OCI-LY7 (cell line): ENCODE results near the gene ZKSCAN1. TPM values are rescaled to one million over a fixed set of nuclear protein-coding genes. Genes with fewer than 3 reads are reported as not detected.

Experiments used
- BruUV-seq: library from RNA; stranded (reverse); fragments of 400-500 nt; replicated peaks from 2 replicates; lab custom pipeline; 2021; lab: Mats Ljungman, UMichigan
- CTCF ChIA-PET: fragments of 300-600 bp; sonication (Branson Sonifier 250); formaldehyde crosslinking; loops from one replicate; lab custom pipeline; 2022; ENCODE audit warnings: antibody characterized with exemption; ENCODE audit not compliant: unreplicated experiment; lab: Charles Lee
- POLR2A ChIA-PET: fragments of 300-600 bp; sonication (Branson Sonifier 250); formaldehyde crosslinking; loops from one replicate; lab custom pipeline; 2022; ENCODE audit warnings: antibody characterized with exemption; lab: Charles Lee
- DNase-seq: peaks from one replicate; pipeline ENCODE4 v3.0.0-alpha.2; 2015; ENCODE audit warnings: low spot score
- H2AFZ ChIP-seq: fragments of 200-600 bp; sonication (generic), shearing (Covaris generic); 2 replicates; pipeline ENCODE4 v1.6.1; 2014; ENCODE audit warnings: mild to moderate bottlenecking, antibody characterized with exemption, low read length, moderate library complexity
- H3K27ac ChIP-seq: fragments of 200-600 bp; sonication (generic); 2 replicates; pipeline ENCODE4 v1.5.1; 2014; ENCODE audit warnings: mixed run types, low read depth, mild to moderate bottlenecking, moderate library complexity, low read length, inconsistent platforms; ENCODE audit not compliant: poor library complexity, severe bottlenecking
- H3K36me3 ChIP-seq: fragments of 200-600 bp; sonication (generic); 2 replicates; pipeline ENCODE4 v1.6.1; 2014; ENCODE audit warnings: mild to moderate bottlenecking, antibody characterized with exemption, low read length, moderate library complexity, mixed read lengths; ENCODE audit not compliant: insufficient read depth
- H3K4me1 ChIP-seq: fragments of 200-600 bp; sonication (generic); 2 replicates; pipeline ENCODE4 v1.5.1; 2014; ENCODE audit warnings: mild to moderate bottlenecking, low read length; ENCODE audit not compliant: insufficient read depth, poor library complexity, severe bottlenecking
- H3K4me2 ChIP-seq: fragments of 200-600 bp; sonication (generic); 2 replicates; pipeline ENCODE4 v1.6.1; 2014; ENCODE audit warnings: mild to moderate bottlenecking, low read length
- H3K4me3 ChIP-seq: fragments of 200-600 bp; sonication (generic); 2 replicates; pipeline ENCODE4 v1.5.1; 2014; ENCODE audit warnings: mild to moderate bottlenecking, low read depth, low read length; ENCODE audit not compliant: poor library complexity, severe bottlenecking
- H3K79me2 ChIP-seq: fragments of 200-600 bp; sonication (generic); 2 replicates; pipeline ENCODE4 v1.6.1; 2016; ENCODE audit warnings: low read depth, mild to moderate bottlenecking, low read length, moderate library complexity, mixed read lengths; ENCODE audit not compliant: insufficient read depth
- H3K9me2 ChIP-seq: fragments of 200-600 bp; sonication (generic); 2 replicates; pipeline ENCODE4 v1.6.1; 2016; ENCODE audit warnings: mild to moderate bottlenecking, low read length, mixed read lengths; ENCODE audit not compliant: insufficient read depth
- H3K9me3 ChIP-seq: fragments of 200-600 bp; sonication (generic); 2 replicates; pipeline ENCODE4 v1.6.1; 2014; ENCODE audit warnings: mild to moderate bottlenecking, mixed run types, low read length, mixed read lengths
- H4K20me1 ChIP-seq: fragments of 200-600 bp; sonication (generic); 2 replicates; pipeline ENCODE4 v1.6.1; 2014; ENCODE audit warnings: mild to moderate bottlenecking, antibody characterized with exemption, low read length, moderate library complexity, mixed read lengths; ENCODE audit not compliant: insufficient read depth
- EZH2phosphoT487 ChIP-seq: fragments of 200-600 bp; sonication (generic); IDR thresholded peaks from 2 replicates; pipeline ENCODE4 v1.6.1; 2018; ENCODE audit warnings: low read depth, borderline replicate concordance, mild to moderate bottlenecking, mixed run types, antibody characterized with exemption, low read length, moderate library complexity, mixed read lengths
- intact Hi-C: fragments of 100-400 bp; cut with micrococcal nuclease; formaldehyde crosslinking; loops from one replicate; pipeline ENCODE4 v1.10.0; 2022; ENCODE audit not compliant: unreplicated experiment
- total RNA-seq, 2 experiments: library from RNA; depleted of rRNA in 1 of 2; stranded (reverse); fragments of >200 nt in 1 of 2; shearing (Covaris generic) in 1 of 2; gene quantifications; 2 replicates each; pipeline ENCODE4 v1.2.3, GENCODE V29; 2014 to 2022
- TF ChIP-seq, protein P1 (sequence below): fragments of 200-600 bp; sonication (generic); conservative IDR thresholded peaks from 2 replicates; pipeline ENCODE4 v1.5.1; 2014; ENCODE audit warnings: mild to moderate bottlenecking, antibody characterized with exemption, low read length, moderate library complexity, mixed read lengths

Gene ZKSCAN1
- total RNA-seq, 2 experiments from 2014 or later: 20.2 to 48.1 TPM

DNA sequence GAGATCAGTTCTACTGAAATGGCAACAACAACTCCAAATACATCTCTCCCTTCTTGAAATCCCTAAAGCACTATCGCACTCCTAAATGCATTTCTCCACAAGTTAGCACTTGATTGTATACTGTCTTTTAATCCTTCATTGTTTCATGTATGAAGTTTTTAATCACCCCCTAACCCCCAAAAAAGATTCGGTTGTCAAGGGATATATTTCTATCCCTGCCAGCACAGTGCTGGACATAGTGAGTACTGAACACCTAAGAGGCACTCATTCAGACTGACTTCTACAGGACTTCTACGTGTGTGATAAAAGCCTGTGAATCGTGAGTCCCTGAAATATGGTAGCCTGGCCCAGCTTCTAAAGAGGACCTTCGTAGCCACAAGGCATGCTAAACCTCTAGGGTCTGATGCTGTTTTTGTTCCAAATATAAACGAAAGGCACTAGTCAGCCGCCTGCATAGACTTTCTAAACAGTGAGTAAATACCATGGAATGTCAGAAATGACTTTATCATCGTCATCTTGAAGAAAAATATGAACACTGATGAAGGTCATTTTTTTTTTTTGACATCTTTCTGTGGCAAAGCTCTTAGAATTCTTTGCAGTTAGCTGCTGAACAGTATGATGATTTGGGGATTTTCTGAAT is 19.6 kb downstream of the ZKSCAN1 start:
- Histone ChIP-seq H3K4me3 (no peak overlapping the region), H2AFZ (no peak overlapping the region), H3K4me2 (no peak overlapping the region), H3K9me3 (no peaks in the 10 kb centered on the region), H3K79me2 (no peaks in the 10 kb centered on the region), H3K27ac (no peak overlapping the region), H3K4me1 (peaks cover 1% of the 10 kb centered on the region), H3K36me3 (peaks cover 66% of the 10 kb centered on the region), H4K20me1 (no peaks in the 10 kb centered on the region), H3K9me2 (no peaks in the 10 kb centered on the region)
- intact Hi-C loops: no loop called here
- CTCF ChIA-PET: no interaction called here
- DNase-seq: no peak
- TF ChIP-seq, protein P1, sequence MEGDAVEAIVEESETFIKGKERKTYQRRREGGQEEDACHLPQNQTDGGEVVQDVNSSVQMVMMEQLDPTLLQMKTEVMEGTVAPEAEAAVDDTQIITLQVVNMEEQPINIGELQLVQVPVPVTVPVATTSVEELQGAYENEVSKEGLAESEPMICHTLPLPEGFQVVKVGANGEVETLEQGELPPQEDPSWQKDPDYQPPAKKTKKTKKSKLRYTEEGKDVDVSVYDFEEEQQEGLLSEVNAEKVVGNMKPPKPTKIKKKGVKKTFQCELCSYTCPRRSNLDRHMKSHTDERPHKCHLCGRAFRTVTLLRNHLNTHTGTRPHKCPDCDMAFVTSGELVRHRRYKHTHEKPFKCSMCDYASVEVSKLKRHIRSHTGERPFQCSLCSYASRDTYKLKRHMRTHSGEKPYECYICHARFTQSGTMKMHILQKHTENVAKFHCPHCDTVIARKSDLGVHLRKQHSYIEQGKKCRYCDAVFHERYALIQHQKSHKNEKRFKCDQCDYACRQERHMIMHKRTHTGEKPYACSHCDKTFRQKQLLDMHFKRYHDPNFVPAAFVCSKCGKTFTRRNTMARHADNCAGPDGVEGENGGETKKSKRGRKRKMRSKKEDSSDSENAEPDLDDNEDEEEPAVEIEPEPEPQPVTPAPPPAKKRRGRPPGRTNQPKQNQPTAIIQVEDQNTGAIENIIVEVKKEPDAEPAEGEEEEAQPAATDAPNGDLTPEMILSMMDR: no peak
- POLR2A ChIA-PET: no interaction called here
- BruUV-seq: no TSS peak

DNA sequence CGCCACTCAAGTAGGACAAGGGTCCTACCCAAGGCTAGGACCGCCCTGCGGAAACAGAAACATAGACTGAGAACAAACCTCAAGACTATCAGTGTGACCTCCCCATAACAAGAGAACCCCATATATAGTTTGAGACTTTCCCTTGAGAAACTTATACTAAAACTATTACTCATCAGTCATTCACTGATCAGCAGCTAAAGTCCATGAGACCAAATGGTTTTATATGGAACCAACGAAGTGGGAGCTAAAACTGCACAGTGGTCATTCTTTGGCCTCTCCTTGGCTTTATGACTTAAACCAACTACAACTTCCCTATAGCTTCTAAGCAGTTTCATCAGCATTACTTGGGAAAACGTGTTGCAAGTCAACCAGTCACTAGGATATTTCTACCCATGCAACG is 20.5 kb downstream of the ZKSCAN1 start:
- TF ChIP-seq EZH2phosphoT487: no peak
- TF ChIP-seq, protein P1: no peak
- Histone ChIP-seq H2AFZ (no peak overlapping the region), H3K36me3 (peaks cover 57% of the 10 kb centered on the region), H3K79me2 (no peaks in the 10 kb centered on the region), H3K9me2 (no peaks in the 10 kb centered on the region), H3K4me2 (no peak overlapping the region), H3K27ac (no peak overlapping the region), H4K20me1 (no peaks in the 10 kb centered on the region), H3K4me3 (no peak overlapping the region), H3K9me3 (no peaks in the 10 kb centered on the region), H3K4me1 (peaks cover 10% of the 10 kb centered on the region)
- DNase-seq: no peak
- BruUV-seq: no TSS peak
- POLR2A ChIA-PET: interaction anchor here (0.5 to 0.6 kb wide), 2 partner anchors 9 to 15 kb away, joined by 4 read pairs; no protein-coding TSS in a partner anchor
- intact Hi-C loops: no loop called here
- CTCF ChIA-PET: no interaction called here

DNA sequence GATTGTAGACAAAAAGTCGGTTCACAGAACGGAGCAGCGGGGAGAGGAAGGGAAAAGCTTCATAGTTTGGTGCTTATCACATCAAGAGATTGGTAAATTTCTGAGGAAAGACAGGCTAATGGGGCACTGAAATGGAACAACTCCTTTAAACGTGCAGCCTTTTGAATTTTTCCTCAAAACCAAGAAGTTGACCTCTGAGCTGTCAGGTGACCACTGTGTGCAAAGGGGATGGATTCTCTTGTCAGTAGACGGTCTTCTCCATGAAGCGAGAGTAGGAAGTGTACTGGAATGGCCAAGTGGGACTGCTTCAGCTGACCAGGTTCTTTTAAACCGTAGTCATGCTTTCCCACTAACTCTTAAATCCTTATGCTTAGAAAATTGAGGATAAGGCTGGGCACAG is 22.9 kb downstream of the ZKSCAN1 start:
- no peak for DNase-seq
- ChIA-PET POLR2A (no interaction called here), CTCF (no interaction called here)
- Histone ChIP-seq H3K9me3 (no peaks in the 10 kb centered on the region), H3K4me3 (no peak overlapping the region), H4K20me1 (no peaks in the 10 kb centered on the region), H3K27ac (no peak overlapping the region), H2AFZ (no peak overlapping the region), H3K4me1 (peaks cover 19% of the 10 kb centered on the region), H3K4me2 (no peak overlapping the region), H3K36me3 (peaks cover 39% of the 10 kb centered on the region), H3K79me2 (no peaks in the 10 kb centered on the region), H3K9me2 (no peaks in the 10 kb centered on the region)
- no peak for TF ChIP-seq EZH2phosphoT487
- TF ChIP-seq, protein P1: no peak
- BruUV-seq: no TSS peak
- intact Hi-C loops: no loop called here
